Caco-2 (cell line): ENCODE results near the gene PIGQ. TPM values are rescaled to one million over a fixed set of nuclear protein-coding genes. Genes with fewer than 3 reads are reported as not detected.

ENCODE experiments used
- BruUV-seq: library from RNA; stranded (reverse); fragments of 400-500 nt; replicated peaks from 2 replicates; lab custom pipeline; 2021; lab: Mats Ljungman, UMichigan
- CTCF ChIA-PET: fragments of 300-600 bp; sonication (Branson Sonifier 250); formaldehyde crosslinking; loops from one replicate; lab custom pipeline; 2022; ENCODE audit warnings: antibody characterized with exemption; lab: Charles Lee
- POLR2A ChIA-PET: fragments of 300-600 bp; sonication (Branson Sonifier 250); formaldehyde crosslinking; loops from one replicate; lab custom pipeline; 2022; ENCODE audit warnings: antibody characterized with exemption; lab: Charles Lee
- DNase-seq, 2 experiments: peaks; one replicate each; pipeline versions ENCODE4 v3.0.0 to v3.0.0-alpha.2; 2020 to 2022
- H3K27me3 ChIP-seq: replicated peaks from 2 replicates; pipeline ENCODE4 v1.6.0; 2011; ENCODE audit warnings: low read length; ENCODE audit not compliant: control insufficient read depth, insufficient read depth
- H3K36me3 ChIP-seq: 2 replicates; pipeline ENCODE4 v1.5.1; 2011; ENCODE audit warnings: low read length; ENCODE audit not compliant: control insufficient read depth, insufficient read depth
- H3K4me1 ChIP-seq: fragments of 250-450 bp; sonication (Bioruptor Pico); 2 replicates; pipeline ENCODE4 v1.5.1; 2020; ENCODE audit warnings: mild to moderate bottlenecking
- H3K4me3 ChIP-seq: 2 replicates; pipeline ENCODE4 v1.5.1; 2011; ENCODE audit warnings: low read depth, mild to moderate bottlenecking, control low read depth, low read length
- H3K9me3 ChIP-seq: fragments of 250-450 bp; sonication (Bioruptor Pico); 2 replicates; pipeline ENCODE4 v1.5.1; 2020; ENCODE audit warnings: mild to moderate bottlenecking, moderate library complexity
- H3K27ac Mint-ChIP-seq: one replicate; pipeline ENCODE4 v1.8.0; 2022; ENCODE audit warnings: mixed read lengths; ENCODE audit not compliant: unreplicated experiment
- H3K27me3 Mint-ChIP-seq: one replicate; pipeline ENCODE4 v1.8.0; 2022; ENCODE audit warnings: mixed read lengths; ENCODE audit not compliant: insufficient read depth, unreplicated experiment
- H3K36me3 Mint-ChIP-seq: one replicate; pipeline ENCODE4 v1.8.0; 2022; ENCODE audit warnings: mild to moderate bottlenecking, mixed read lengths; ENCODE audit not compliant: insufficient read depth, unreplicated experiment
- H3K4me1 Mint-ChIP-seq: one replicate; pipeline ENCODE4 v1.8.0; 2022; ENCODE audit warnings: low read depth, mixed read lengths; ENCODE audit not compliant: unreplicated experiment
- H3K4me3 Mint-ChIP-seq: one replicate; pipeline ENCODE4 v1.8.0; 2022; ENCODE audit warnings: mild to moderate bottlenecking, moderate library complexity, mixed read lengths; ENCODE audit not compliant: unreplicated experiment
- H3K9me3 Mint-ChIP-seq: one replicate; pipeline ENCODE4 v1.8.0; 2022; ENCODE audit warnings: mixed read lengths; ENCODE audit not compliant: unreplicated experiment
- intact Hi-C: fragments of 100-400 bp; cut with micrococcal nuclease; formaldehyde crosslinking; loops from one replicate; pipeline ENCODE4 v1.10.0; 2022; ENCODE audit not compliant: unreplicated experiment
- total RNA-seq: library from RNA; stranded (reverse); gene quantifications from 2 replicates; pipeline ENCODE4 v1.2.3, GENCODE V29; 2022
- TF ChIP-seq, protein P1 (sequence below), 2 experiments: fragments of 200-600 bp in 1 of 2; IDR thresholded peaks; 1 replicate in 1 of 2; 2 replicates in 1 of 2; pipeline versions ENCODE4 v1.5.1 to v1.8.0; 2011 to 2022; ENCODE audit warnings: antibody characterized with exemption in 1 of 2, control low read depth in 1 of 2, inconsistent platforms in 1 of 2, low read depth in 1 of 2, low read length in 1 of 2, mild to moderate bottlenecking in 1 of 2, moderate library complexity in 1 of 2; ENCODE audit not compliant: insufficient read depth in 1 of 2, severe bottlenecking in 1 of 2, unreplicated experiment in 1 of 2

PIGQ gene
- total RNA-seq, 1 experiment from 2014 or later, result 45.8 TPM

DNA sequence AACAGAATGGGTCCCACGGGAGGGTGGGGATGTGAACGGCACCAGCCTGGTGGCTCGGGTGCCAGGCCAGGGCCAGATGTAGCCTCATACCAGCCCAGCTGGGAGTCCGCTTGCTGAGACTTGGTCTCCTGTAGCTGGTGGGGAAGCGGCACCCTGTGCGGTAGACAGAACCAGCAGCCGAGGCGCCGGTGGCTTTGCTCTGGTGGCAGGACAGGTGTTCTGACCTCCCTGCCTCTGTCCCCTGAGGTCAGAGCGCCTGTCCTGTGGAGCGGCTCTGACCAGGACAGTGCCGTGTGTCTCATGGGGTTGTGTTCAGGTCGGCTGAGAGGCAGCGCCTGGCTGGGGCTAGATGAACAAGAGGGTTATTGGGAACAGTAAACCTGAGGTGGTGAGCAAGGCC lies 40.2 kb downstream of the PIGQ start:
- TF ChIP-seq, protein P1, sequence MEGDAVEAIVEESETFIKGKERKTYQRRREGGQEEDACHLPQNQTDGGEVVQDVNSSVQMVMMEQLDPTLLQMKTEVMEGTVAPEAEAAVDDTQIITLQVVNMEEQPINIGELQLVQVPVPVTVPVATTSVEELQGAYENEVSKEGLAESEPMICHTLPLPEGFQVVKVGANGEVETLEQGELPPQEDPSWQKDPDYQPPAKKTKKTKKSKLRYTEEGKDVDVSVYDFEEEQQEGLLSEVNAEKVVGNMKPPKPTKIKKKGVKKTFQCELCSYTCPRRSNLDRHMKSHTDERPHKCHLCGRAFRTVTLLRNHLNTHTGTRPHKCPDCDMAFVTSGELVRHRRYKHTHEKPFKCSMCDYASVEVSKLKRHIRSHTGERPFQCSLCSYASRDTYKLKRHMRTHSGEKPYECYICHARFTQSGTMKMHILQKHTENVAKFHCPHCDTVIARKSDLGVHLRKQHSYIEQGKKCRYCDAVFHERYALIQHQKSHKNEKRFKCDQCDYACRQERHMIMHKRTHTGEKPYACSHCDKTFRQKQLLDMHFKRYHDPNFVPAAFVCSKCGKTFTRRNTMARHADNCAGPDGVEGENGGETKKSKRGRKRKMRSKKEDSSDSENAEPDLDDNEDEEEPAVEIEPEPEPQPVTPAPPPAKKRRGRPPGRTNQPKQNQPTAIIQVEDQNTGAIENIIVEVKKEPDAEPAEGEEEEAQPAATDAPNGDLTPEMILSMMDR (IDR thresholded peaks at IDR 0.05; ENCODE audit: insufficient read depth in 1 of 2, low read depth in 1 of 2, low read length in 1 of 2, severe bottlenecking in 1 of 2, unreplicated experiment in 1 of 2), result no peak
- Mint-ChIP-seq H3K9me3 (no peaks in the 10 kb centered on the region), H3K36me3 (peaks cover 5% of the 10 kb centered on the region), H3K4me3 (no peak overlapping the region), H3K27me3 (no peaks in the 10 kb centered on the region), H3K4me1 (no peaks in the 10 kb centered on the region), H3K27ac (no peak overlapping the region)
- Histone ChIP-seq H3K4me1 (no peaks in the 10 kb centered on the region), H3K4me3 (no peak overlapping the region), H3K9me3 (no peaks in the 10 kb centered on the region), H3K27me3 (no peaks in the 10 kb centered on the region), H3K36me3 (no peaks in the 10 kb centered on the region; the same call in 1 of the 2 replicates)
- intact Hi-C loops, result no loop called here
- ChIA-PET POLR2A (no interaction called here), CTCF (no interaction called here)
- BruUV-seq, result no TSS peak
- DNase-seq, result no peak

DNA sequence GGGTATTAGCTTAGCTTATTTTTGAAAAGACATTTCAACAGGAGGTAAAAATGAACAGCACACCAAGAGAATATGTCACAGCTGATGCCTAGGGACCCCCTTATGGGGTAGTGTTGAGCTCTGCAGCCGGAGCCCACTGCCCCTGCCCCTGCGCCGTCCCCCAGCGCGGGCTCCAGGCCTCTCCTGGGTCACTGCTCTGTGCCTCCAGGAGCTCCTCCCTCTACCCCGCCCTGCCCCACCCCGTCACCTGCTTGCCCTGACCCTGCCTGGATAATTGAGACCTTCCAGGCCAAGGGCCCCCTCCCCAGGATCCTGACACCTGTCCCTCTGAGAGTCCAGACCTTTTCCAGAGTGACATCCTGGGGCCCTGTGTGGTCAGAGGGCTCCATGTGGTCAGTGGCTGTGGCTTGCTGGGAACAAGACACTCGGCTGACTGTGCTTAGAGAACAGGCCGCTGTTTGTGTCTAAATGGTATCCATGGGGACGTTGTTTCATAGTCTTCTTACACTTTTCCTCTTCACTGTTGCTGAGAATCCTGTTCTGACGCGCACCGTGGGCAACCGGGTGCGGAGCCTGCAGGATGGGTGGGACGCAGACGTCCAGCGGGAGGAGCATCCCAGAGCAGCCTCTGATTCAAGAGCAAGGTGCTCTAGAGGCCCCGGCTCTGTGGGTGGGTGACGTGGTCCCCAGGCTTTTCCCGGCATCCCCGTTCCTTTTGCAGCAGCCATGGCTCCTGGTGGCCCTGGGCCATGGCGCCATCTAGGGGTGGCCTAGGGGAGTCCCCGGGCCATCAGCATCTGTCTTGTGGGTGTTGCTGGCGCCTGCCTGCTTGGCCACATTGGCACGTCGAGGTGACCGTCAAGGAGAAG lies 41.0 kb downstream of the PIGQ start:
- Mint-ChIP-seq H3K4me3 (no peak overlapping the region), H3K36me3 (peaks cover 5% of the 10 kb centered on the region), H3K27me3 (no peaks in the 10 kb centered on the region), H3K27ac (no peak overlapping the region), H3K9me3 (no peaks in the 10 kb centered on the region), H3K4me1 (no peaks in the 10 kb centered on the region)
- no peaks in the 10 kb centered on the region for H3K27me3 ChIP-seq
- H3K4me3 ChIP-seq, result no peak overlapping the region
- POLR2A ChIA-PET, result no interaction called here
- DNase-seq, result no peak
- BruUV-seq, result no TSS peak
- TF ChIP-seq, protein P1 (IDR thresholded peaks at IDR 0.05; ENCODE audit: insufficient read depth in 1 of 2, low read depth in 1 of 2, low read length in 1 of 2, severe bottlenecking in 1 of 2, unreplicated experiment in 1 of 2), result peak in 1 of 2 experiments; percentile 4
- H3K36me3 ChIP-seq, result no peaks in the 10 kb centered on the region; the same call in 1 of the 2 replicates
- intact Hi-C loops, result no loop called here
- no peaks in the 10 kb centered on the region for H3K4me1 ChIP-seq
- H3K9me3 ChIP-seq, result no peaks in the 10 kb centered on the region
- CTCF ChIA-PET, result no interaction called here

DNA sequence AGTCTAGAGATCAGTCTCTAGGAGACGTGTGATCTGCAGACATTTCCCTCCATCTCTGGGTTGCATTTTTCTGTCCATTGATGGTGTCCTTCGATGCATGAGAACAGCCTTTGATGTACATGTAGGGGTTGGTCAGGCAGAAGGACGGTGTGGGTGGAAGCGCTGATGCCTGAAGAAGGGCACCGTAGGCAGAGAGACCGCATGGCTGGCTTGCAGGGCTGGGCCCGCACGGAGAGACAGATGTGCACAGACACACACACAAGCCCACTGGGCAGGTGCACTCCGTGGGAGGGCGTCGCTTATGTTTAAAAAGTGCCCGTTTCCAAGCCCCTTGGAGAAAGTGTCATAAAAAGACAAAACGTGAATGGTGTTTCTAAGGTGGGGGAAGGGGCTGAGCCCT lies 45.4 kb downstream of the PIGQ start:
- Mint-ChIP-seq H3K27ac (no peak overlapping the region), H3K36me3 (peaks cover 5% of the 10 kb centered on the region), H3K4me3 (no peak overlapping the region), H3K4me1 (no peaks in the 10 kb centered on the region), H3K9me3 (no peaks in the 10 kb centered on the region), H3K27me3 (no peaks in the 10 kb centered on the region)
- no peaks in the 10 kb centered on the region for H3K4me1 ChIP-seq
- no peak overlapping the region for H3K4me3 ChIP-seq
- H3K27me3 ChIP-seq, result no peaks in the 10 kb centered on the region
- CTCF ChIA-PET, result no interaction called here
- H3K9me3 ChIP-seq, result no peaks in the 10 kb centered on the region
- POLR2A ChIA-PET, result no interaction called here
- TF ChIP-seq, protein P1 (IDR thresholded peaks at IDR 0.05; ENCODE audit: insufficient read depth in 1 of 2, low read depth in 1 of 2, low read length in 1 of 2, severe bottlenecking in 1 of 2, unreplicated experiment in 1 of 2), result no peak
- intact Hi-C loops, result no loop called here
- BruUV-seq, result no TSS peak
- no peak for DNase-seq
- no peaks in the 10 kb centered on the region; the same call in 1 of the 2 replicates for H3K36me3 ChIP-seq
